K562 treated with DMSO at 1 percent for 4 hours (cell line): Measurements from ENCODE around the gene HMGXB3. TPM values are rescaled to one million over a fixed set of nuclear protein-coding genes. Genes with fewer than 3 reads are reported as not detected.

Experiments used
- total RNA-seq: library from RNA; unstranded; fragments of 300-600 nt; gene quantifications from 2 replicates; pipeline ENCODE4 v1.2.3, GENCODE V29; 2022; ENCODE audit not compliant: insufficient read depth

HMGXB3 gene
- 31.0 and 40.4 TPM in 2 replicates for total RNA-seq

GRCh38 chr5:150000256-150000989, at the start of gene HMGXB3, which contains the start of gene TIGD6:
Gene HMGXB3 (plus strand): TSS chr5:150000739. CDS start chr5:150004853, 4,114 bp downstream.
Gene TIGD6 (minus strand): TSS chr5:150000654. CDS start chr5:149996348, 4,306 bp downstream.

GRCh38 chr5:149960272-149961185, 40.0 kb upstream of the HMGXB3 start, which contains the start of gene SLC26A2:
Gene SLC26A2 (plus strand): TSS chr5:149960758. CDS start chr5:149977653, 16,895 bp downstream.

GRCh38 chr5:150085950-150086715, 85.6 kb downstream of the HMGXB3 start, which contains the start of gene CSF1R:
Gene CSF1R (minus strand): TSS chr5:150086554. CDS start chr5:150086427, 127 bp downstream.

Other genes starting within 250 kb of the HMGXB3 start
- gene PDE6A, start 55.9 kb upstream of the HMGXB3 start, total RNA-seq: not detected in 2 replicates
- 3.3 and 5.4 TPM in 2 replicates for gene SLC26A2, start 40.0 kb upstream of the HMGXB3 start, total RNA-seq
- gene TIGD6, start 85 bp upstream of the HMGXB3 start, total RNA-seq: 2.9 and 3.1 TPM in 2 replicates
- not detected in 2 replicates for gene CSF1R, start 85.8 kb downstream of the HMGXB3 start, total RNA-seq
- gene PDGFRB, start 155.1 kb downstream of the HMGXB3 start, total RNA-seq: not detected in 2 replicates
- not detected in 2 replicates for gene CDX1, start 166.0 kb downstream of the HMGXB3 start, total RNA-seq
- gene SLC6A7, start 189.3 kb downstream of the HMGXB3 start, total RNA-seq: not detected in 2 replicates